GM21529 (cell line): ENCODE data around the gene TFAP2C.
"Not testable (repeated sequence)": the region's sequence is repeated elsewhere in the genome, so short reads cannot be mapped to it uniquely, and the experiment has no call there.

ENCODE experiments used
- ATAC-seq: cut with Tn5 transposase; IDR thresholded peaks from one replicate; pipeline ENCODE4 v1.9.1; 2021; ENCODE audit not compliant: unreplicated experiment

Gene TFAP2C

DNA sequence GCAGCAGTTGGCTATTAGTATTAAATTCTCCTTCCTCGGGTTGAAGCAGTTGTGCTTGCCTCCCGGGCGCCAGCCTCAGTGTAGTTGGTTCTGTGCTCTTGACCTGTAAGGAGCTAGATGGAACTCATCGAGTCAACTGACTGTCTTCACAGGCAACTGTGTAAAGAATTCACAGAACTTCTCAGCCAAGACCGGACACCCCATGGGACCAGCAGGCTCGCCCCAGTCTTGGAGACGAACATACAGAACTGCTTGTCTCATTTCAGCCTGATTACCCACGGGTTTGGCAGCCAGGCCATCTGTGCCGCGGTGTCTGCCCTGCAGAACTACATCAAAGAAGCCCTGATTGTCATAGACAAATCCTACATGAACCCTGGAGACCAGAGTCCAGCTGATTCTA is 8.5 kb downstream of the TFAP2C start:
- no peak for ATAC-seq

DNA sequence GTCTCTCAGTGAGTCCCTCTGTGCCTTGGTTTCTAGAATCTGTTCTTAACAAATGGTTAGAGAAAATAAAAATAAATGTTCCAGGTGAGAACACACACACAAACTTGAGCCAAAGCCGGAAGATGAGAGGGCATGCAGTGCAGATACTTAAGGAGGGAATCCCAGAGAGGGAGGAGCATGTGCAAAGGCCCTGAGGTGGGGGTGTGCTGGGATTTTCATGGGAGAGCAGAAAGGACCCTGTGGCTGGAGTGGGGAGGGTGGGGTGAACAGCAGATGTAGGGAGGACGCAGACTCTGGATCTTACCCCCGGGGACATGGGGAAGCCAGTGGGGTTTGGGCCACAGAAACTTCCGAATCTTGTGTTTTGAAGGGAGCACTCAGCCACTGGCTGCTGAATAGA is 17.5 kb downstream of the TFAP2C start:
- ATAC-seq: no peak

- no peak for ATAC-seq
These were observed 24.1 kb downstream of the TFAP2C start for GRCh38 chr20:56653211-56653610.

GRCh38 chr20:56656632-56657031 is 27.5 kb downstream of the TFAP2C start:
- no peak for ATAC-seq

DNA sequence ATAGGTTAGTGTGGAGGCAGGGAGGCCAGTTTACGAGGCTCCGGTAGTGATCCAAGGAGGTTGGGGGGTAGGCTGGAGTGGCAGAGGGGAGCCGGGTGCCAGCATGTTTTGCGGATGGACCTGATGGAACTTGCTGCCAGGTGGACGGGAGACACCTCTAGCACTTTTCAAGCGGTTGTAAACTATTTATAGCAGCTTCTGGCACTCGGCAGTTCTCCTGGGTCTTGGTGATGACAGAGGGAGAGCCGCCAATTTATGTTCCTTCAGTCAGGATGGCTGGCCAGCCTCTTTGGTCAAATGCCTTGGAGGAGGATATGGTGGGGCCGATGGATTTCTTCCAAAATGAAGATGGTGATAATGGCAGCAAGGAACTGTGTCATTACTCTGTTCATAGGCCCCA is 28.8 kb downstream of the TFAP2C start:
- no peak for ATAC-seq

DNA sequence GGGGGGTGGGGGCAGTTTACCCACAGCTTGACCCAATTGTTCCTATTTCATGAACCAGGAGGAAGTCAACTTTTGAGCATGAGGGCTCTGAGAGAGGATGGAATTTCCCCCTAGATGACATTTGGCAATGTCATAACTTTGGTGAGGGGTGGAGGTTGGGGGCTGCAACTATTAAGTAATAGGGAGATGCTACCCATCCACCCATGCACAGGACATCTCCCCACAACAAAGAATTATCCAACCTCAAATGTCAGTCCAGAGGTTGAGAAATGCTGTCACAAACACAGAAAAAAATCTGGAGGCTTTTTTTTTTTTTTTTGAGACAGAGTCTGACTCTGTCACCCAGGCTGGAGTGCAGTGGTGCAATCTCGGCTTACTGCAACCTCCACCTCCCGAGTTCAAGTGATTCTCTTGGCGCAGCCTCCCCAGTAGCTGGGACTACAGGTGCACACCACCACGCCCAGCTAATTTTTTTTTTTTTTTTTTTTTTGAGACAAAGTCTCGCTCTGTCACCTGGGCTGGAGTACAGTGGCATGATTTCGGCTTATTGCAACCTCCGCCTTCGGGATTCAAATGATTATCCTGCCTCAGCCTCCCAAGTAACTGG is 29.3 kb downstream of the TFAP2C start:
- ATAC-seq: not testable (repeated sequence)

GRCh38 chr20:56663660-56664059 is 34.6 kb downstream of the TFAP2C start:
- no peak for ATAC-seq

DNA sequence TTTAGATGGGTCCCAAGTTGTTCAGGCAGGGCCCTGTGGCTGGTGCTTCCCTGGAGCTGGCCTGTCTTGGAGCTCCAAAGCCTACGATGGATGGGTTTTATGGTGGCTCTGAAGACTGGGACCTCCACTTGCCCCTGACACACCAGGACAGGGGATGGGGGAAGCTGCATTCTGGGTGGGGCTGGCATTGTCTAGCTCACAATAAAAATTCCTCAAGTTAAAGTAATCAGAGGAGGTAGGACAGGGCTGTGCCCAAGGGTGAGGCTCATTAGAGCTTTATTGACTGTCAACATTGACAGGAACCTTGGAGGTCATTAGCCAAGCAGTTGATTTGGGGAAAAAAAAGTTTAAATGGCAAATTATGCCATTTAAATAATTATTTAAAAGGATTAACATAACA is 35.7 kb downstream of the TFAP2C start:
- ATAC-seq: no peak

- no peak for ATAC-seq
These were observed 36.7 kb downstream of the TFAP2C start for GRCh38 chr20:56665806-56666205.

DNA sequence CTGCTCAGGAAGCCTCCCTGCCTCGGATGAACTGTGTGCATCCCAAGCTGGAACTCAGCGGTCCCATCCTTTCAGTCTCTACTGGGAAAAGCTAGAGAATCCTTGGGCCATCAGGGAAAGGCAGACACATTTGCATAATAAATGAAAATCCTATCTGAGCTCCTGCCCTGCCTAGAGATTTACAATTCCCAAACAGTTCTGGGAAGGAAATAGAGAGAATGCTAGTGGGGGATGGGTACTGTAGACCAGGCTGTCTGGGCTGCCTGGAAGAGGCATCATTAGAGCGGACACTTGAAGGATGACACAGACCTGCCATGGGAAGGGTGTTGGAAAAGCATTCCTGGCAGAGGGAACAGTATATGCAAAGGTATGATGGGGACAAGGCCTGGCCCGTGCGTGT is 44.3 kb downstream of the TFAP2C start:
- ATAC-seq: no peak

DNA sequence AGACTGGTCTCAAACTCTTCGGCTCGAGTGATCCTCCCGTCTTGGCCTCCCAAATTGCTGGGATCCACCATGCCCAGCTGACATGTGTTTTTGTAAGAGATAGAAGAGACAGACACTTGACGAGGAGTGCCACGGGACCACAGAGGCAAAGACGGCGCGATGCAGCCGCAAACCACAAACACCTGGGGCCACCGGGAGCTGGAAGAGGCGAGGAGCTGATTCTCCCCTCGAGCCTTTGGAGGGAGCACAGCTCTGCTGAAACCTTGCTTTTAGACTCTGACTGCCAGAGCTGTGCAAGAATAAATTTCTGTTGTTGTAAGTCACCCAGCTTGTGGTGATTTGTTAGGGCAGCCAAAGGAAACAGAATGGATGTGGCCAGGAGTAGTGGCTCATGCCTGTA is 46.9 kb downstream of the TFAP2C start:
- ATAC-seq: no peak

DNA sequence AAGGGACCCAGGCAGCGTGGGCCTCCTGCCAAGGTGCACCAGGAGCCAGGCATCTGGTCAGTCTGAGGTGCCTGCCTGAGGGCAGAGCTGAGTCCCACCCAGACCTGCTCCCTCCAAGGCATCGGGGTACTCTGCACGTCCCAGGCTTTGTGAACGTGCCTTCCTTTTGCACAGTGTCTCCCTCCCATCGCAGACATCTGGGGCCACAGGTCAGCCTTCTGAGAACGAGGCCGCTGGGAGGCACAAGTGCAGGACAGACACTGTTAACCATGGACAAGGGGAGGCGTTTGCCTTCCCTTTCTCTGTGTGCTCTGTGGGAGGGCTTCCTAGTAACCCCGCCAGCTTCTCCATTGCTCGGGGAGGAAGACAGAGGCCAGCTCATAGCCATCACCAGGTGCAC is 47.6 kb downstream of the TFAP2C start:
- ATAC-seq: no peak

GRCh38 chr20:56683077-56683865 is 54.2 kb downstream of the TFAP2C start:
- no peak for ATAC-seq

- no peak for ATAC-seq
These were observed 56.8 kb downstream of the TFAP2C start for GRCh38 chr20:56685879-56686278.

DNA sequence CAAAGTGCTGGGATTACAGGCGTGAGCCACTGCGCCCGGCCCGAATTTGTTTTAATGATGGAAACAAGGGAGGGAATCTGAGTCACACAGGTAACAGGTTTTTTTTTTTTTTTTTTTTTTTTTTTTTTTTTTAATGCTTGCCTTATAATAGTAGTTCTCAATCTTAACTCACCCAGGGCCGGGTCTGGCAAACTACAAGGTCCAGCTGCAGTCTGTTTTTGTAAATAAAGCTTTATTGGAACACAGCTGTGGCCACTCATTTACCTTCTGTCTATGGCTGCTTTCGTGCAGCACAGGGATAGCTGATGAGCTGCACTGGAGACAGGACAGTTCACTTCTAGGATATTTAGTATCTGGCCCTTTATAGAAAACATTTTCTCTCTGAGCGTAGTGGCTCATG is 58.0 kb downstream of the TFAP2C start:
- no peak for ATAC-seq

- no peak for ATAC-seq
These were observed 59.0 kb downstream of the TFAP2C start for GRCh38 chr20:56688106-56688505.
